ENCODE data around the gene OR8B3.

The OR8B3 gene

DNA sequence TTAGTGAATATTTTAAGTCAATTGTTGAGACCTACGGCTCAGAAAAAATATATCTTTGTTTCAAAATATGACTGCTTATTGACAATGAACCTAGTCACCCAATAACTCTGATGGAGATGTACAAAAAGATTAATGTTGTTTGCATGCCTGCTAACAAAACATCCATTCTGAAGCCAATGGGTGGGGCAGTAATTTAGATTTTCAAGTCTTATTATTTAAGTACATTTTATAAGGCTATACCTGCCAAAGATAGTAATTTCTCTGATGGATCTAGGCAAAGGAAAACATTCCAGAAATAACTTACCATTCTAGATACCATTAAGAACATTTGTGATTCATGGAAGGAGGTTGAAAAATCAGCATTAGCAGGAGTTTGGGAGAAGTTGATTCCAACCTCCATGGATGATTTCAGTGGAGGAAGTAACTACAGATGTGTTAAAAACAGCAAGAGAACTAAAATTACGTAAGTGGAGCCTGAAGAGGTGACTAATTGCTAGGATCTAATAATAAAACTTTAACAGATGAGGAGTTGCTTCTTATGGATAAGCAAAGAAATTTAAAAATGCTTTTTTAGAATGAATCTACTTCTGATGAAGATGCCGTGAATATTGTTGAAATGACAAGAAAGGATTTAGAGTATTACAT lies 52.4 kb downstream of the OR8B3 start:
- DNase-seq, result no peak

All from NCI-H2227 treated with DMSO at 0.1 percent for 48 hours (cell line).